ENCODE data around the gene MYOG. TPM values are rescaled to one million over a fixed set of nuclear protein-coding genes. Genes with fewer than 3 reads are reported as not detected.

MYOG gene
- total RNA-seq, 1 experiment from 2014 or later = not detected

GRCh38 chr1:203078478-203078877 is 7.3 kb downstream of the MYOG start:
- H3K4me1 ChIP-seq (ENCODE audit: insufficient read depth, low read length) = peaks cover 10% of the 10 kb centered on the region
- H2AK5ac ChIP-seq (ENCODE audit: insufficient read length, low read length) = no peak overlapping the region
- H2BK15ac ChIP-seq (ENCODE audit: low read depth, low read length) = no peak overlapping the region
- no peak overlapping the region for H3K14ac ChIP-seq (ENCODE audit: insufficient read depth, low read length)
- Mint-ChIP-seq H3K36me3 (ENCODE audit: insufficient read depth in 1 of 3, low read depth in 3 of 3) (peaks cover 0 to 4% (median 2%) of the 10 kb centered on the region in 3 experiments; a peak in 2 of 7 replicates), H3K4me3 (no peak overlapping the region), H3K27ac (no peak overlapping the region), H3K4me1 (peaks cover 24 to 29% of the 10 kb centered on the region in 2 experiments), H3K27me3 (ENCODE audit: low read depth) (peaks cover 2% of the 10 kb centered on the region), H3K9me3 (no peaks in the 10 kb centered on the region)
- H4K5ac ChIP-seq (ENCODE audit: insufficient read length, low read depth, low read length) = no peak overlapping the region
- no peak overlapping the region for H4K91ac ChIP-seq (ENCODE audit: insufficient read length, low read depth, low read length)
- no peak for TF ChIP-seq CTCF (conservative IDR thresholded peaks at IDR 0.05)
- WGBS (ENCODE audit: extremely low coverage, insufficient read length, low lambda C conversion rate) = no CpG with 5 or more reads among the region's 3 CpGs
- no peaks in the 10 kb centered on the region for H3K79me1 ChIP-seq (ENCODE audit: insufficient read depth, low read depth, low read length, poor library complexity, severe bottlenecking)
- H3K27ac ChIP-seq (ENCODE audit: insufficient read length, low read depth, low read length) = no peak overlapping the region
- H4K20me1 ChIP-seq (ENCODE audit: control insufficient read depth, insufficient read depth, insufficient read length) = no peaks in the 10 kb centered on the region
- no peak overlapping the region for H3K23ac ChIP-seq (ENCODE audit: insufficient read length, low read depth, low read length)
- no peaks in the 10 kb centered on the region for H3K79me2 ChIP-seq (ENCODE audit: insufficient read depth, low read length)
- H2BK12ac ChIP-seq (ENCODE audit: insufficient read length, low read depth, low read length) = no peak overlapping the region
- no peaks in the 10 kb centered on the region; the same call in 1 of the 2 replicates for H3K27me3 ChIP-seq (ENCODE audit: insufficient read depth, low read length)
- H3K56ac ChIP-seq (ENCODE audit: insufficient read length, low read depth, low read length) = no peak overlapping the region
- H2BK5ac ChIP-seq (ENCODE audit: insufficient read length, low read length) = no peak overlapping the region
- H4K8ac ChIP-seq (replicated peaks; ENCODE audit: insufficient read length, low read depth, low read length) = no peak overlapping the region
- no peak overlapping the region for H2BK120ac ChIP-seq (ENCODE audit: low read depth, low read length, poor library complexity, severe bottlenecking)
- H3K23me2 ChIP-seq (ENCODE audit: insufficient read length, low read depth, low read length, poor library complexity, severe bottlenecking) = peaks cover 8% of the 10 kb centered on the region
- no peak overlapping the region for H3K18ac ChIP-seq (ENCODE audit: insufficient read length, low read depth, low read length)
- no peak overlapping the region for H3K4ac ChIP-seq (ENCODE audit: low read depth, low read length)
- H3T11ph ChIP-seq (ENCODE audit: low read length) = no peak overlapping the region
- no peak for DNase-seq
- H2AFZ ChIP-seq (ENCODE audit: low read length) = no peak overlapping the region
- H3K4me2 ChIP-seq (ENCODE audit: insufficient read depth, insufficient read length, low read length) = no peak overlapping the region
- H3K9ac ChIP-seq (ENCODE audit: extremely low read depth, insufficient read length, low read length) = no peak overlapping the region
- no peaks in the 10 kb centered on the region for H3K9me3 ChIP-seq (ENCODE audit: control insufficient read depth, low read depth, low read length)
- H2BK20ac ChIP-seq (ENCODE audit: low read depth, low read length, poor library complexity, severe bottlenecking) = no peak overlapping the region
